Measurements from ENCODE around the gene CBX6. TPM values are rescaled to one million over a fixed set of nuclear protein-coding genes. Genes with fewer than 3 reads are reported as not detected.
A peak's percentile ranks its signal among the peaks of the same experiment; 100 is the strongest.
"Not testable (repeated sequence)": the region's sequence is repeated elsewhere in the genome, so short reads cannot be mapped to it uniquely, and the experiment has no call there.

The CBX6 gene
- 10 to 100 TPM; 37.2 to 47.8 (median 40.3) TPM for polyA plus RNA-seq (ENCODE audit: insufficient read length in 4 of 4)

DNA sequence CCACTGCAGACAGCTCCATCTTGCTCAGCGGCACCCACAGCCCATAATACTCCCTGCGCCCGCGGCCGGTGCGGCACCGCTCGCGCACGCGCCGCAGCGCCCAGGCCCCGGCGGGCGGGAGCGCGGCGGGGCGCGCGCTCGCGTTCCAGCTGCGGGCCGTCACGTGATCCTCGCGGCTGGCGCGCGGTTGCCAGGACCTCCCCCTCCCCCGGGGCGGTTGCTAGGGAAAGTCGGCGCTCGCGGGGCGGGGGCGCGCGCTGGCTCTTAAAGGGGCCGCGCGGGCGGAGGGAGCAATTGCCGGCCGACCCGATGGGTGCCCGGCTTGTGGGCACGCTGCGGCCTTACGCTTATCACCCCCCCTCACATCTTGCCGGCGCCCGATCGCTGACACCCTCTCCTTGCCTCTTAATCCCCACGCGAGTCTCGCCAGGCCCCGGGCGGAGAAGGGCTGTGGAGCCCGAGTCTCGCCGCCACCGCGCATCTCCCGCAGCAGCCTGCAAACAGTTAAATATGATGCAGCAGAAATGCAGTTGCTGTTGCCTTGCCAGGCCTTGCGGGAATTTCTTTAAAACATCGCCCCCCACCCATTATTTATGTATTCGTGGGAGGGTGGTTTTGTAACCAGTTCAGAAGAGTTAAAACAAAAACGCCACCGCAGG, at the start of gene CBX6:
Gene CBX6, minus strand, starts transcription at position 45 of the 659 bp plus-strand sequence. Its CDS starts 26 bp downstream, at position 19.
- DNase-seq (ENCODE audit: low read depth in 4 of 4, low spot score in 3 of 4): peak; percentile 90 to 94 (median 92)

DNA sequence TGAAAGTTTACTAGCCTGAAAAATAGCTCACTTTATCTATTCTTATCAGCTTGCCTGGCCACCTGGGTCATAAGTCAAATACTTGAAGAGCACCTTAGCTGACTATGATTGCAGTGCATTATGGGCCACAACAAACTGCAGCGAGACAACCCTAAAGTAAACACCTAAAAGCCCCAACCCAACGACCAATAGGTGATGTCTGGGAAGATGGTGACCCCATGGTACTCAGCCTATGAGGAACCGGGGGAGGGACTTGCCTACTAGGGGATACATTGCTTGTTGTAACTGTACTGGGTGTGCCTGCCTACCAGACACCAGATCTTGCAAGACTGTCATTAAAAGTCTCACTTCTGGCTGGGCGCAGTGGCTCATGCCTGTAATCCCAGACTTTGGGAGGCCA, 49.8 kb upstream of the CBX6 start:
- DNase-seq (ENCODE audit: low read depth in 4 of 4, low spot score in 3 of 4): no peak

GRCh38 chr22:38921120-38921519, 49.1 kb upstream of the CBX6 start:
- no peak for DNase-seq (ENCODE audit: low read depth in 4 of 4, low spot score in 3 of 4)

GRCh38 chr22:38919631-38920190, 47.7 kb upstream of the CBX6 start:
- no peak for DNase-seq (ENCODE audit: low read depth in 4 of 4, low spot score in 3 of 4)

DNA sequence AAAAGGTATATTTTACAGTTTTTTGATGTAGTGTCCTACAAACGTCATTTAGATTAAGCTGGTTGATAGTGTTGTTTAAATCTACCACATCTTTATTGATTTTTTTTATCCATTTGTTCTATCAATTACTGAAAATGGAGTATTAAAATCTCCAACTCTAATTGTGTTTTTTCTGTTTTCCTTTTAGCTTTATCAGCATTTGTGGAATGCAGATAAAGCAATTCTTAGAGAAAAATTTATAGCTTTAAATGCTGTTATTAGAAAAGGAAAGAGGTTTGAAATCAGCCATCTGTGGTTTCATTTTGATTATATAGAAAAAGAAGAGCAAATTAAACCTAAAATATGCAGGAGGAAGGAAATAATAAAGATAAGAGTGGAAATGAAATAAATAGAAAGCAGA, 39.4 kb upstream of the CBX6 start:
- DNase-seq (ENCODE audit: low read depth in 4 of 4, low spot score in 3 of 4): no peak

- no peak for DNase-seq (ENCODE audit: low read depth in 4 of 4, low spot score in 3 of 4)
Observed at GRCh38 chr22:38907767-38908166, 35.8 kb upstream of the CBX6 start.

DNA sequence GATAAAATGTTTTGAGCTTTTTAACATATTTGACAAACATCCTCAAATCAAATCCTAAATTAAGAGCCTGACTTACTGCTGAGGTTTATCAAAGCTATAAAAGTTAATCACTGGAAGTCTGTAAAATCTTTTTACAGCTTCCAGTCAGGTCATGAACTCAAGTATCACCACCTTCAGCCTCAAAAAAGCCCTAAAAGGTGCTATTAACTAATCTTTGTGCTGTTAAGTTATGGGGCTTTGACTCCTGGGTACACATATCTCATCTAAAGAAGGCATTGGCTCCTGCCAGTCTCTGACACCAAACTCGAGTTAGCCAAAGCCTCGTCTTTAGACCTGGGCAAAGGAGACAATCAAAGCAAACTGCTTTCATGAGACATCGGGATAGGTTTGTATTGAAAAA, 34.0 kb upstream of the CBX6 start:
- DNase-seq (ENCODE audit: low read depth in 4 of 4, low spot score in 3 of 4): no peak

DNA sequence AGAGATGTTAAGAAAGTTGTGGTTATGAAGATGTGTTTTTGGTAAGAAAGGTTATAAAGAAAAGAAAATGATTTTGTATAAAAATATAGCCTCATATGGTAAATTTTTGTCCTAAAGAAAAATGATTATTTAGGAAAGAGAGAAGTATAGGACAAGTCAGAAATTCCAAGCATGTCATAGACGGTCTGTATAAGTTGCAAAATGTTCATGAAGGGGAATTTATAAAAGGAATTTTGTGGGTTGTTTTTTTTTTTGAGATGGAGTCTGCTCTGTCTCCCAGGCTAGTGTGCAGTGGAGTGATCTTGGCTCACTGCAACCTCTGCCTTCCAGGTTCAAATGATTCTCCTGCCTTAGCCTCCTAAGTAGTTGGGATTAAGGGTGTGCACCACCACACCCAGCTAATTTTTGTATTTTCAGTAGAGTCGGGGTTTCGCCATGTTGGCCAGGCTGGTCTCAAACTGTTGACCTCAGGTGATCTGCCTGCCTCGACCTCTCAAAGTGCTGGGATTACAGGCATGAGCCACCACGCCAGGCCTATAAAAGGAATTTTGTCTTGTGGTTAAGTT, 32.1 kb upstream of the CBX6 start:
- not testable (repeated sequence) for DNase-seq (ENCODE audit: low read depth in 4 of 4, low spot score in 3 of 4)

DNA sequence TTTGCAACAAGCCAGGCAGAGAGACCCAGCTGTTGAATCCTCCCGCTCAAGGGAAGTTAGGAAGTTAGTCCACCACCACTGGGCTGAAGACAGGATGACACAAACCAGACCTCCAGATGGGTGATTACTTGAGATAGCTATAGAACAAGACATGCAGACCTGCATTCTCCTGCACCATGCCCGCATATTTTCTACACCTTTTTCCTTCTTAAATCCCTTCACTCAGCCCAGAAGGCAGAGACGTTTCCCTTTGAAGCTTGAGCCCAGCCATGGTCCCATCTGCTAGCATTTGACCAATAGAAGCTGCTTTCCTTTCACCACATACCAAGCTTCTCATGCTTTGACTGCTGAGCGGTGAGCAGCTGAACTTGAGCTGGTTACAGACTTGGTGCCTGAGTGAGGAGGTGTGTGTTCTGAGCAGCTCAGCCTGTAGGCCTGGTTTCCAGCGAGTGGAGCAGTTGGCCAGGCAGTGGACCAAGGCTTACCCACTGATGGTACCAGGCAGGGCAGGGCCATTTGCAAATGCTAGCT, 29.2 kb upstream of the CBX6 start:
- DNase-seq (ENCODE audit: low read depth in 4 of 4, low spot score in 3 of 4): no peak

DNA sequence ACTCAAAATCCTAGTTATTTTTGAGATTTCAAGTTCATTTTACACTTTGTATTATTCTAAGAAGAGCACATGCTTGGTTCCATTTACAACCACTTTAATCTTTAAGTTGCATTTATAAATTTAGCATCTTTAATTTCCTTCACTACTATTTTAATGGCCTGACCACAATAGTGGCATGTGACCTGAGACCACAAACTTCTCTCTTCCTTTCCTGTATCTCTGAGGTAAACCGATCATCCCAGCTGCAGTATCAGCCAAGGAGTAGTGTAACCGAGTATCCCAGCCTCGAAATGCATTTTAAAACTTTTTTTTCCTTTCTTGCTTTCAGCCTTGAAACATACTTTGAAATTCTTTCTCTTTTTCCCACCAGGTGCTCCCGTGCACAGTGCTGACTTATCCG, 28.7 kb upstream of the CBX6 start:
- no peak for DNase-seq (ENCODE audit: low read depth in 4 of 4, low spot score in 3 of 4)

GRCh38 chr22:38891256-38891655, 19.2 kb upstream of the CBX6 start:
- DNase-seq (ENCODE audit: low read depth in 4 of 4, low spot score in 3 of 4): no peak

DNA sequence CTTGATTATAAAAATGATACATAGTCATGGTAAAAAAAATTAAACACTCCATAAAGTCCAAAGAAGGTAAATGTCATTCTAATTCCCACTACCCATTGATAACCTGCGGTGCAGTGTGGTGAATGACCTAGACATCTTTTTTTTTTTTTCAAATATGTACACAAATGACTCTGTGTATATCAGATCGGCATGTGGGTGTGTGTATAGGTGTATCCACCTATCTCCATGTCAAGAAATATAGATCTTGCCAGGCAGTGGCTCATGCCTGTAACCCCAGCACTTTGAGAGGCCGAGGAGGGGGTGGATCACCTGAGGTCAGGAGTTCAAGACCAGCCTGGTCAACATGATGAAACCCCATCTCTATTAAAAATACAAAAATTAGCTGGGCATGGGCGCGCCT, 18.4 kb upstream of the CBX6 start:
- no peak for DNase-seq (ENCODE audit: low read depth in 4 of 4, low spot score in 3 of 4)

DNA sequence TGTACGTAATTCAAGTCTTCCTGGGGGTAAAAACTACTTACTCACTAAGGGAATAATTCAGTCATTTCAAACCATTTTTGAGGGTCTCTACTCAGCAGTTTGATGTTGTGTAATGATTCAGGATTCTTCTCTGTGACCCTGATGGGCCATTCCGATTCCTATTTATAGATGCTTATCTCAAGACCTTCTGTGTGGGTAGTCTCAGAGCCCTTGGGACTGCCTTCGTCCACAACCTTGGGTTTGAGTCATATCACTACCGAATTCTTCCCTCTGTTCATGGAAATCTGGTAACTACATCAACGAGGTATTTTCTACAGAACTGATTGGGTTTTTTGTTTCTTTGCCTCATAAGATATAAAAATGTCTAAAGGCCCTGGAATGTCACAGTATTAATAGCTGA, 14.3 kb upstream of the CBX6 start:
- DNase-seq (ENCODE audit: low read depth in 4 of 4, low spot score in 3 of 4): no peak

GRCh38 chr22:38882972-38883622, 11.1 kb upstream of the CBX6 start:
- no peak for DNase-seq (ENCODE audit: low read depth in 4 of 4, low spot score in 3 of 4)

GRCh38 chr22:38881997-38882879, 10.2 kb upstream of the CBX6 start:
- DNase-seq (ENCODE audit: low read depth in 4 of 4, low spot score in 3 of 4): no peak

- DNase-seq (ENCODE audit: low read depth in 4 of 4, low spot score in 3 of 4): no peak
Observed at GRCh38 chr22:38881464-38881871, 9.5 kb upstream of the CBX6 start.

DNA sequence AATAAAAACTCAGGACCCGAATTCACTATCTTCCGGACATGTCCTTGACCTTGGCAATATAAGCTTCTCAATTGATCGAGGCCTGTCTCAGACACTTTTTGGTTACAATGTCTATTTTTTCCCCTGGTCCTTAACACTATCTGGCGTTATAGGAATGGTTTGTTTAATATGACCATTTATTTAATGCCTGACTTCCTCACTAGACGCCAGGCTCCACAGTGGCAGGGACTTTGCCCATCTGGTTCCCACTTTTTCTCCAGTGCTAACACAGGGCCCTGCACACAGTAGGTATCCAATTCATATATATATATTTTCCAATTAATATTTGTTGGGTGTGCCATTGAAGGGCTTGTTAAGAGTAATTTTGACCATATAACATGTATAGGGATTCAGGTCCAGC, 7.9 kb upstream of the CBX6 start:
- DNase-seq (ENCODE audit: low read depth in 4 of 4, low spot score in 3 of 4): no peak

- DNase-seq (ENCODE audit: low read depth in 4 of 4, low spot score in 3 of 4): no peak
Observed at GRCh38 chr22:38879108-38879729, 7.2 kb upstream of the CBX6 start.

DNA sequence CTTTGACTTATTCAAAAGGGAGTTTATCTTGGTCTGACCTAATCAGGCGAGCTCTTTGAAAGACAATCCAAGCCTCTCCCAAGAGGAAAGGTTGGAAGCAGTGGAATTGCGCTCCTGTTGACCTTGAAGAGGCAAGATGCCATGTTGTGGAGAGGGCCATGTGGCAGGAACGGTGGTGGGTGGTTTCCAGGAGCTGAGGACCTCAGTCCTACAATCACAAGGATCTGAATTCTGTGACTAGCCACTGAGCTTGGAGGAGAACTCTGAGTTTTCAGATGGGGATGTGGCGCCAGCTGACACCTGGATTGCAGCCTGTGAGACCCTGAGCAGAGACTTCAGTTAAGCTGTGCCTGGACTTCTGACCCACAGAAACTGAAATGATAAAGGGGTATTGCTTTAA, 6.0 kb upstream of the CBX6 start:
- no peak for DNase-seq (ENCODE audit: low read depth in 4 of 4, low spot score in 3 of 4)
